Stimulated activated CD8-positive, alpha-beta memory T cell treated with anti-CD3 and anti-CD28 coated beads, Interleukin-15, amount 100 ng/mL, for 4 hours (primary cell): ENCODE measurements around the gene ELOA.

Source experiments
- DNase-seq, 2 donors: peaks; one replicate each; pipeline ENCODE4 v3.0.0-alpha.2; 2020; ENCODE audit warnings: low read depth in 2 of 2

ELOA gene, protein sequence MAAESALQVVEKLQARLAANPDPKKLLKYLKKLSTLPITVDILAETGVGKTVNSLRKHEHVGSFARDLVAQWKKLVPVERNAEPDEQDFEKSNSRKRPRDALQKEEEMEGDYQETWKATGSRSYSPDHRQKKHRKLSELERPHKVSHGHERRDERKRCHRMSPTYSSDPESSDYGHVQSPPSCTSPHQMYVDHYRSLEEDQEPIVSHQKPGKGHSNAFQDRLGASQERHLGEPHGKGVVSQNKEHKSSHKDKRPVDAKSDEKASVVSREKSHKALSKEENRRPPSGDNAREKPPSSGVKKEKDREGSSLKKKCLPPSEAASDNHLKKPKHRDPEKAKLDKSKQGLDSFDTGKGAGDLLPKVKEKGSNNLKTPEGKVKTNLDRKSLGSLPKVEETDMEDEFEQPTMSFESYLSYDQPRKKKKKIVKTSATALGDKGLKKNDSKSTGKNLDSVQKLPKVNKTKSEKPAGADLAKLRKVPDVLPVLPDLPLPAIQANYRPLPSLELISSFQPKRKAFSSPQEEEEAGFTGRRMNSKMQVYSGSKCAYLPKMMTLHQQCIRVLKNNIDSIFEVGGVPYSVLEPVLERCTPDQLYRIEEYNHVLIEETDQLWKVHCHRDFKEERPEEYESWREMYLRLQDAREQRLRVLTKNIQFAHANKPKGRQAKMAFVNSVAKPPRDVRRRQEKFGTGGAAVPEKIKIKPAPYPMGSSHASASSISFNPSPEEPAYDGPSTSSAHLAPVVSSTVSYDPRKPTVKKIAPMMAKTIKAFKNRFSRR

DNA sequence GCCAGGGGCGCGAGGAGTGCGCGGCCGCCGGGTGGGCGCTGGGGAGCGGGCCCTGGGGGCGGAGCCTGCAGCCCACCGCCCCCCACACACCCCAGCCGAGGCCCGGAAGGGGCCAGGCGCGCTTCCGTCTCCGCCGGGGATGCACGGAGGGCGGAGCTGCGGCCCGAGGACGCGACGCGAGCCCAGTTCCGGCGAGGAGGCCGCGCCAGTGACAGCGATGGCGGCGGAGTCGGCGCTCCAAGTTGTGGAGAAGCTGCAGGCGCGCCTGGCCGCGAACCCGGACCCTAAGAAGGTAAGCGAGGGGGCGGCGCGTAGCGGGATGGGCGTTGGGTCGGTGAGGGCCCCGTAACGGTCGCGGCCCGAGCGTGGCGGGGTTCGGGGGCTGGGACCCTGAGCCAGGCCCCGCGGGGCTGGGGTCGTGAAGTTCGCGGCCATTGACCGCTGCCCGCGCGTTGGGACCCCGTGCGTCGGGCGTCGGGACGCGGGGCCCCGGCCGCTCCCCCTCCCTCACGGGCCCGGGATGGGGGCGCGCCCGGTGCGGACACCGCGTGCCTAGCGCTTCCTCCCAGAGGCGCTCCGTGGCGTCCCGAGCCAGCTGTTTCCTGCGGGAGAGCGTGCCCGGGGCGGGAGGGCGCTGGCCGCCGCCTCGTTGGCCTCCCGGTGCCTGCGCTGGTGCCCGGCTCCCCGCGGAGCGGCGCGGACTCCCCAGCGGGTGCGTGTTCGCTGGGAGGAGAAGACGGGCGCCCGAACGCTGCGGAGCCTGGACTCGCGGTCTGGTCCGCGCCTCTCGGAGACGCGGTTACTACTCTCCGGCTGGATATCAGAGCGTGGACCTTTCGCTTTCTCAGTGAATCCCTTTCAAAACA, at the start of gene ELOA:
ELOA (plus strand) TSS at position 185 of the 866 bp plus-strand sequence; CDS start at position 218, 33 bp downstream.
- DNase-seq: peak; percentile 50 to 60

DNA sequence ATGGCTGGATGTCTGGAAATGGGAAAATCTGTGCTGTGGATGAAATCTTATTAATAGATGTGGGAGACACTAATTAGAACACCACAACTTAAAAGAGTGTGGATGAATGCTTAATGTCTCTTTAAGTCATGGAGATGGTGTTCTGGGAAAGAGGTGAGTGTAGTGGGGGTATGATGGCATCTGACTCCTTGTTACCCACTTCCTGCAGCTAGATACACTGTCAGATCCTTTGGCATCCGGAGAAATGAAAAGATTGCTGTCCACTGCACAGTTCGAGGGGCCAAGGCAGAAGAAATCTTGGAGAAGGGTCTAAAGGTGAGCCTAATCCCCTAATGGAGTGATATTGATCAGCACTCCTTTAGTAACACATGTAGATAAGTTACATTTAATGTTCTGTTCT, 49.7 kb upstream of the ELOA start:
- DNase-seq: no peak

DNA sequence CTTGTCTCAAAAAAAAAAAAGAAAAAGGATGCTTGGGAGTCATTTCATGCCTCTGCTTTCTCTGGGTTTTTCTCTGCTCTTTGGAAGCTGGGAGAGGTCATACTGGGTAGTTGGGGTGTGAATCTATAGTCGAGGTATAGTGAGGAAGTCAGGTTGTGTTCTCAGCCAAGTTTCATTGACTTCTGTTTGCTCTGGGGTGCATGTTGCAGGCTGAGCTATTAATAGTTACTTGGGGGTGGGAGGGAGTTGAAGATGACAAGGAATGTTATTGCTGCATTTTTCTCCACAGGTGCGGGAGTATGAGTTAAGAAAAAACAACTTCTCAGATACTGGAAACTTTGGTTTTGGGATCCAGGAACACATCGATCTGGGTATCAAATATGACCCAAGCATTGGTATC, 48.9 kb upstream of the ELOA start:
- no peak for DNase-seq

DNA sequence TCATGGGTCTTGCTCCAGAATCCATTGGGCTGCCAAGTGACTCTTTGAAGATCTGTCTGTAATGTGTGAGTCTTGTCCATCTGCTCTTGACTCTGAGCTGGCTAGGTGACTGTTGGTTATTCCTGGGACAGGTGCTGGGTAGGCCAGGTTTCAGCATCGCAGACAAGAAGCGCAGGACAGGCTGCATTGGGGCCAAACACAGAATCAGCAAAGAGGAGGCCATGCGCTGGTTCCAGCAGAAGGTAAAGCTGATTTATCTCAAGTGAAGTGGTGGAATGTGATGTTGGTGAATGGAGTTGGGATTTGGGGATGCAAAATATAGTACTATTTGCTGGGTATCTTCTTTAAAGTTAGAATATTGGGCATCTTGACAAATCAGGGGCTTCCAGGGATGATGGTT, 47.6 kb upstream of the ELOA start:
- no peak for DNase-seq

DNA sequence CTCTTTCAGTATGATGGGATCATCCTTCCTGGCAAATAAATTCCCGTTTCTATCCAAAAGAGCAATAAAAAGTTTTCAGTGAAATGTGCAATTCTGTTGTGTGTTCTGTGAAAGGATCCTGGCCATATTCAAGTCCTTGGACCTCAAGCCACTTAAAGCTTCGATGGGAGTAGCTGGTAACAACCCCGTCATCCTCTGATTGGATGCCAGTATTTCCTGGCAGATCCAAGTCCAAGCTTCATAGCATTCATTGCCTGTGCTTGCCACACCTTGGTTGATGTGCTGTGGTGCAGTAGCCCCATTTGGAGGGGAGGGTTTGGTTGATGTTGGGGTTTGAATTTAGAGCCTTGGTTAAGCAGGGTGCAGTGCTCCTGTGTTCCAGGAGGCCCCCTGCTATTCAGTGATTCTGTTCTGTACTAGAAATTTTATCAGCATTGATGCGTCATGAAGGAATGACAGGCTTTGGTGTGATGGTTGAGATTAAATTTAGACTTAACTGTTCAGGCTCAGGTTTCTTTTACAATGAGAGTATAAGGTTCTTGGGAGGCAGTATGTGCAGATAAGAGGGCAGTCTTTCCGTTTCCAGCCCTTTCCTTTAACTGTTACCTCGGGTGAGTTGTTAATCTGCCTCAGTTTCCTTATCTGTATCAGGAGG, 46.8 kb upstream of the ELOA start:
- no peak for DNase-seq

DNA sequence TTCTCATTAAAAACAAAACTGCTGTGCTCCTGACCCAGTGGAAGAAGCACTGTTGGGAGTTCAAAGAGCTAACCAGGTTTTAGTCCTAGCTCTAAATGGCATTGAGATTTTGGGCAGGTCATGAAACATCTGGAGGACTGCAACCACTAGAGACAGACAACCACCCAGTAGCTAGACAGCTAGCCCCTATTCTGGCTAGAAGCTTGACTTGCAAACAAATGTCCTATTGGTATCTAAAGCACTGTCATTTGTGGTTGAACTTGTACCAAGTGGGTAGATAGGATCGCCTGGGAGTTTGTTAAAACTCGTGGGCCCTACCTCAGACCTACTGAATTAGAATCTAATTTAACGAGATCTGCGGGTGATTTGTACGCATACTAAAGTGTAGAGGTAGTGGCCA, 44.8 kb upstream of the ELOA start:
- DNase-seq: no peak

DNA sequence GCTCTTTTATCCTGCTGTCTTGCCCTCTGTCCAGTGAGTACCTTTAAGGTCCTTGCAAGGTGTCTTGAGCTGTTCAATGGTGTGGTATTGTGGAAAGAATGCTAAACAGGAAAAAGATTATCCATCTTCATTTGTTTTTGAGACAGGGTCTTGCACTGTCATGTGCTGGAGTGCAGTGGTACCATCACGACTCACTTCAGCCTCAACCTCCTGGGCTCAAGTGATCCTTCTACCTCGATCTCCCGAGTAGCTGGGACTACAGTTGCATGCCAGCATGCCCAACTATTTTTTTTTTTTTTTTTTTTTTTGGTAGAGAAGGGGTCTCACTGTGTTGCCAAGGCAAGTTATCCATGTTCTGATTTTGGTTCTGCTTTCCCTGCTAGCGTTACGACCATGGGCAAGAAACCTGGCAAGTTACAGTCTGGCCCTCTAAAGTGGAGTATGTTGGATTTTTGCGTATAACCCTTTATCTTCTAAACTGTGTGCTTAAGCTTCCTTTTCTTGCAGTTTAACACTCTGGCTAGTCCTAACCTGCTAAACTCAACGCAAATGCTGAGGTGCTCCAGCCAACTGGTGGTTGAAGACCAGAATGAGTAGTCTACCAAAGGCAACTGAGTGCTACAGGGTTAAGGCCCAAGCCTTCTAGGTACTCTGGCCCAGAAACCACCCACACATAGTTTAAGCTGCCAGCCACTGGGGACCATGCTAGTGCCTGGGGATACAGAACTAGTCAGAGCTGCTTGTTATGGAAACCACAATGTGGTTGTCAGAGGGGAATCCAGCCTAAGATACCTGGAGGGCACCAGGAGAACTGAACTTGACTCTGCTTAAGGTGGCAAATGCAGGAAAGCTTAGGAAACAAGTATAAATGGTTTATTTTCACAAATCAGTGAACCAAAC, 43.7 kb upstream of the ELOA start:
- DNase-seq: no peak

DNA sequence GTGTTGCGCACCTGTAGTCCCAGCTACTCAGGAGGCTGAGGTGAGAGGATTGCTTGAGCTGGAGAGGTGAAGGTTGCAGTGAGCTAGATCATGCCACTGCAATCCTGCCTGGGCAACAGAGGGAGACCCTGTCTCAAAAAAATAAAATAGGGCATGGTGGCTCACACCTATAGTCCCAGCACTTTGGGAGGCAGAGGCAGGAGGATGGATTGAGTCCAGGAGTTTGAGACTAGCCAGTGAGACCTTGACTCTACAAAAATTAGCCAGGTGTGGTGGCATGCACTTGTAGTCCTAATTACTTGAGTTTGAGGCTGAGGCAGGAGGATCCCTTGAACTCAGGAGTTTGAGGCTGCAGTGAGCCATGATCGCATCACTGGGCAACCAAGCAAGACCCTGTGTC, 42.0 kb upstream of the ELOA start:
- DNase-seq: no peak

DNA sequence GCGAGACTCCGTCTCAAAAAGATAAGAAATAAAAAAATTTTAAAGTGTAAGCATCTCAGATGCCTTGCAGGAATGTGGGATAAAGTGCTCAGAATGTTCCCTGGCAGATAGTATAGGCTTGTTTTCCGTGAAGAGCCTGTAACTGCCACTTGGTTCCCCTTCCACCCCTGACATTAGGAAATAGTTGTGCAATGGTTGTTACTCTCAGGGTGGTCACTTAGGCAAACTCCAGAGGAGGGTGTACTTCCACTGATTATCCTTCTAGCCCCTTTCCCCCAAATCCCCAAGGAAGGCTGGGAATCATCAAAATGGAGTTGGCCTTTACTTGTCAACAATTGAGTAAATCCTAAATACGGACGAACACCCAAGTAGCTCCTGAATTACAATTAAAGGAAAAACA, 41.3 kb upstream of the ELOA start:
- no peak for DNase-seq

DNA sequence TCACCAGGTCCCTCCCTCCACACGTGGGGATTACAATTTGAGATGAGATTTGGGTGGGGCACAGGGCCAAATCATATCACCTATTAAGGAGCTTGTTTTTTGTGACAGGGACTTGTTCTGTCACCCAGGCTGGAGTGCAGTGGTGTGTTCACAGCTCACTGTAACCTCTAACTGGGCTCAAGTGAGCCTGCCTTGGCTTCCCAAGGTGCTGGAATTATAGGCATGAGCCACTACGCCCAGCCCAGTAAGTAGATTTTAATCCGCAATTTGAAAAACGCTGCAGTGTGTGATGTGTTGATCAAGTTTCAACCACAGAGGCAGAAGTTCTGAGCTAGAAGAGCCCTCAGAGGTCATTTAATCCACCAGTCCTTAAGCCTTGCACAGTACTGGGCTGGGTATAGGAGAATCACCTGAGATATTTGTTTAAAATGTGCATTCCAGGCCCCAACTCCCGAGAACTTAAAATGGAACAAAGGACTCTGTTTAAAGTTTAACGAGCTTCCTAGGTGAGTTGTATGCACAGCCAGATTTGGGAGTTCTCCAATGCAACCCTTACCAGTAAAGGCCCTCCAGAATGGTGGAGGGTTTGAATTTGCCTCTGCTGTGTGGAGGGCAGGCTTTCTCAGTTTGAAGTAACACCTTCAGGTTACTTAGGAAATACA, 38.3 kb upstream of the ELOA start:
- no peak for DNase-seq

DNA sequence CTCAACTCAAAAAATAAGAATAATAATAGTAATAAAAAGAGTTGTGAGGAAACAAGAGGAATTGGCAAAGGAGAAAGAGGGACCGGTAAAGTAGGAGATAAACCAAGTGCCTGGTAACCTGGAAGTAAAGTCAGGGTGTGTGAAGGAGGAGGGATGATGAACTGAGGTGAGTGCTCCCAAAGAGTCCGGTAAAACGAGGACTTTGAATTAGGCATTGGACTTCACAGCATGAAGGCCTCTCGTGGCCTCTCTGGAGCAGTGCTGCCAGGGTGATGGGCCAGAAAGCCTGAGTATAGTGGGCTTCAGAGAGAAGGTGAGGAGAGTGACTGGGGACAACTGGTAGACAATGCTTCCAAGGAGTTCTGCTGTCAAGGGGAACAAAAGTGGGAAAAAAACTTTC, 34.0 kb upstream of the ELOA start:
- DNase-seq: no peak

DNA sequence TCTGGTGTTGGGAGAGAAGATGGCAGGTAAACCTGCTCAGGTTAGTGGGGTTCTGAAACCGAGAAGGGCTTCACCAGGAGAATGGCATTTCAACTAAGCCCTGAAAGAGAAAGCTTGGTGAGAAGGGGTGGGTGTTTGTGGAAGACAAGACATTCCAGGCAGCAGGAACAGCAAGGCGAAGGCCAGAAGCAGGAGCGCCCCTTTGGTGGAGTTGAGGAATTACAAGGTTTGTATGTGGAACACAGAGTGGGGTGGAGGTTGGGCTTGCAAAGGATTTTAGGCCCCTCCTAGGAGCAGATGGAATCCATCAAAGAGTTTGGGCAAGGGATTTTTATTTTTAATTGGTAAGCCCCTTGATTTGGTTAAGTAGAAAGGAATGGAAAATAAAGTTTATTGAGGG, 24.8 kb upstream of the ELOA start:
- no peak for DNase-seq

DNA sequence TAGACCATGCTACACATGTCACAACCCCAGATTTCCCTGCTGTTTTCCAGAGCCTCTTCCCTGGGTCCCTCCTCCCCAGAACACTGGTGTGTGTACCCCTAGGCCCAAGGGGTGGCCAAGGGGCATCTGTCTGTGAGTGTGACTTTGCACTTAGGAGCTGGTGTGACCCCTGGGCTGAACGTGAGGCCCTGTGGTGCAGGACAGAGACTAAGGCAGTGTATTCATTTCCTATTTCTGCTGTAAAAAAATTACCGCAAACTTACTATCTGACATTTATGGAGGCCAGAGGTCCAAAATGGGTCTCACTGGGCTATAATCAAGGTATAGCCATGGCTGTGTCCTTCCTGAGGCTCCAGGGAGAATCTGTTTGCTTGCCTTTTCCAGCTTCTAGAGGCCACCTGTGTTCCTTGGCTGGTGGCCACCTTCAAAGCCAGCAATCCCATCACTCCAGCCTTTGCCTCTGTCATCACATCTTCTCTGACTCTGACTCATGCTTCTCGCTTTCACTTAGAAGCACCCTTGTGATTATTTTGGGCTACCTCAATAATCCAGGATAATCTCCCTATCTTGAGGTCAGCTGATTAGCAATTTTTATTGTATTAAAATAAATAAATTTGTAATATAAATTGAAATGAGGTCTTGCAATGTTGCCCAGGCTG, 24.0 kb upstream of the ELOA start:
- no peak for DNase-seq

DNA sequence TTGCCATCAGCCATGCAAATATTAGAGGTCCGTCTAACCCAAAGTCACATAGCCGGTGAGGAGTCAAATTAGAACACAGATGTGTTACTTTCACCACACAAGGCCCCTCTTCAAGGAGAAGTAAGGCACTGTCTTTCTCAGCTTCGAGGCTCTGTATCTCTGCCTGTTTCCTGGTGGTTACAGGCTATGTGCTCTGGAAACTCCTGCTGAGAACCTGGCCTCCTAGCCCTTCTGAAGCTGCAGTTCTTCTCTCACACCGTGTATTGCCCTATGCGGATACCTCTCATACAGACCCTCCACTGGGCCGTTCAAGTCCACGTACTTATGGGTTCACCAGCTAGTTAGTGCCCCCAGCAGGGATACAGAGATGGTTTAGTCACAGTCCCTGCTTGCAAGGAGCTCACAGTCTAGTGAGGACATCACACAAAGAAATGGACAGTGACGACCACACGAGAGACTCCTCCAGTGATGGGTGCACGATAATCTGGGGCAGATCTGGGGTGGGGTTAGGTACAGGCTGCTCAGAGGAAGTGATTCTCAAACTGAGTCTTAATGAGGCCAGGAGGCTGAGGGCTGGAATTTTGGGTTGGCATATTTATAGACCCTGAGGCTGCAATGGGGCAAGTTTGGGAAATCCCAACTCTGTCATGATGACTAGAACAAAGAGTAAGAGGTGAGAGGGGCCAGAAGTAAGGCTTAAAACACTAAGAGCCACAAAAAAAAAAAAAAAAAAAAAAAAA, 22.8 kb upstream of the ELOA start:
- DNase-seq: no peak

DNA sequence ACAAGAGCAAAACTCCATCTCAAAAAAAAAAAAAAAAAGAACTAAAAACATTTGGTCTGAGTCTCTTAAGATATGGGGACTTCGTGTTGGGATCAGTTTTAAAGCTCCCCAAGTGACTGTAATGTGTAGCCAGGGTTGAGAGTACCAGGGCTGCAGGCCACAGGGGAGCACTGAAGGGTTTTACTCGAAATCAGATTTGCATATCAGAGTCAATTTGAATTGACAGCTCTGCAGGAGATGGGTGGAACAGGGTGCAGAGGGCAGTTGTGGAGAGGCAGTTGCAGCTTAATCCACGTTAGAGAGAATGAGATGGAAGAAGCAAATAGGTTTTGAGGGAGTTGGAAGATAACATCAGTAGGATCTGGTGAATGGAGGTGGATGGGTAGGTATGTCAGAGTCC, 20.6 kb upstream of the ELOA start:
- no peak for DNase-seq

DNA sequence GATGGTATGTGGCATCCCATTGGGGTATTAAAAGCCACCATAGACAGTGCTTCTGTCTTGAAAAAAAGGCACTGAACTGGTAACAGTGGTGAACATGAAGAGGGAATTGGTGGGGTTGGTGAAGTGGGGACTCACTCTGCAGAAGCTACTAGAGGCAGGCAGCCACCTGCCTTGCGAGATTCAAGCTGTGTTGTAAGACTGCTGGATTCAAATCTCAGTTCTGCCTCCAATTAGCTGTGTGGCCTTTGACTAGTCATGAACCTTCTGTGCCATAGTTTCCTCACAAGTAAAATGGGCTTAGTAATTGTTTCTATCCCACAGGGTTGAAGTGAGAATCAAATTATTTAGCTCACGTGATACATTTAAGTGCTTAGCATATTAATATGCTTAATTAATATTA, 16.6 kb upstream of the ELOA start:
- DNase-seq: no peak

DNA sequence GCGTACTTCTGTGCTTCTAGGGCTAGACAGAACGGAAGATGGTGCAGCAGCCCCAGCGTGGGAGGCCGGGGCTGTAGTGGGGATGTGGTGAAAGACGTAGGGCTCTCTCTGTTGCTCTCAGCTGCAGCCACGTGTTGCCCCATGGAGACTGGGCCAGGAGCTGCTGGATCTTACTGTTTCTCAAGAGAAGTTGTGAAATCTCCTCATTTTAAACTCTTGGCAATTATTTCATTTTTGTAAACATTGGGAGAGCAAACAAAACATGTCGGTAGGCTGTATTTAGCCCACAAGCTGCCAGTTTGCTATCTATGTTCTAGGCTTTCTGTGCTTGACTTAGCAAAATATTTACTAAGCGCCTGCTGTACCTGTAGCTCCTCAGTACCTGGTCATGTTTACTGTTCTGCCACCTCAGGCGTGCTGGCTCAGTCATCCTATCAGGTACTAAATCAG, 15.9 kb upstream of the ELOA start:
- no peak for DNase-seq

DNA sequence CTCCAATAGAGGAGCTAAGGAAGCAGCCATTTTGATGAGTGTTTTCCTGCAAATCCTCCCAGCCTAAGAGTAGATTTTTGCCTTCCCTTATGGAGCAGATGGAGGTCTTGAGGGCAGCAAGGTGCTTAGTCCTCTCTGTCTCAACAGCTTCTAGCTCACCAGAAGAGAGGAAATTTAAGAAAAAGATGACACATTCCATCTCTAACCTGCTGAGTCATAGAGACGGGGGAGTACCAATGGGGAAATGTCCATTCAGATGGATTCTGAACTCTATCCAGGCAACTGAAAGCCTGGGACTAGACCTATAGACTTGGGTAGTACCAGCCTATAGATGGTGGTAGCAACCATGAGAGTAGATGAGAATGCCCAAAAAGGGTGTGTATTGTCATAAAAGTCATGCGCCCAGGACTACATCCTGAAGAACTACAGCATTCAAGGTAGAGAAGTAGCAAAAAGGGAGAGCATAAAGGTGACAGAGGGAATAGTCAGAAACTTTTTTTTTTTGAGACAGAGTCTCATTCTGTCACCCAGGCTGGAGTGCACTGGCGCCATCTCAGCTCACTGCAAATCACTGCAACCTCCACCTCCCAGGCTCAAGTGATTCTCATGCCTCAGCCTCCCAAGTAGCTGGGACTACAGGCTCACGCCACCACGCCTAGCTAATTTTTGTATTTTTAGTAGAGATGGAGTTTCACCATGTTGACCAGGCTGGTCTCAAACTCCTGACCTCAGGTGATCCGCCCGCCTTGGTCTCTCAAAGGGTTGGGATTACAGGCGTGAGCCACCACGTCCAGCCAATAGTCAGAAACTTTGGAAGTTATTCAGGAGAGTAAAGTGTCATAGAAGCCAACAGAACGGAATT, 10.7 kb upstream of the ELOA start:
- DNase-seq: no peak
